ENCODE measurements around the gene ATG16L1.

DNA sequence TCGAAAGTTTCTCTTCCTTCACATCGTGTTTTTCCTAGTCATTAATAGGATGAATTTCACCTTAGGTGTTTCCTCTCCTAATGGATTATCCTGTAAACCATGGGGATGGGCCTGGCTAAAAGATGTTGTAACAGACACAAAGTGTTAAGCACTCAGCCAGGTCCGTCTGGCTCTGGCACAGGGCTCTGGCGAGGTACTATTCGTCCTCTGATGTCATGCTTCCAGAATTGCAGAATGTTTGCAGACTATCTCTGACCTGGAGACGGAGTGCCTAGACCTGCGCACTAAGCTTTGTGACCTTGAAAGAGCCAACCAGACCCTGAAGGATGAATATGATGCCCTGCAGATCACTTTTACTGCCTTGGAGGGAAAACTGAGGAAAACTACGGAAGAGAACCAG is 13.2 kb downstream of the ATG16L1 start:
- TF ChIP-seq POLR2A (IDR thresholded peaks at IDR 0.05; ENCODE audit: low read depth, low read length) (no peak), MYC (IDR thresholded peaks at IDR 0.05; ENCODE audit: low read depth, low read length) (no peak), POLR2AphosphoS5 (IDR thresholded peaks at IDR 0.05; ENCODE audit: insufficient read depth, low read depth, low read length) (no peak), EZH2 (IDR thresholded peaks at IDR 0.05; ENCODE audit: borderline replicate concordance, low read depth, low read length, severe bottlenecking) (no peak), GATA2 (IDR thresholded peaks at IDR 0.05; ENCODE audit: insufficient read depth, insufficient read length, low read depth, low read length) (no peak), JUN (IDR thresholded peaks at IDR 0.05; ENCODE audit: borderline replicate concordance, insufficient read depth, insufficient read length, low read depth) (no peak), FOS (IDR thresholded peaks at IDR 0.05; ENCODE audit: borderline replicate concordance, insufficient read depth, low read length) (no peak)
- TF ChIP-seq, protein P1, sequence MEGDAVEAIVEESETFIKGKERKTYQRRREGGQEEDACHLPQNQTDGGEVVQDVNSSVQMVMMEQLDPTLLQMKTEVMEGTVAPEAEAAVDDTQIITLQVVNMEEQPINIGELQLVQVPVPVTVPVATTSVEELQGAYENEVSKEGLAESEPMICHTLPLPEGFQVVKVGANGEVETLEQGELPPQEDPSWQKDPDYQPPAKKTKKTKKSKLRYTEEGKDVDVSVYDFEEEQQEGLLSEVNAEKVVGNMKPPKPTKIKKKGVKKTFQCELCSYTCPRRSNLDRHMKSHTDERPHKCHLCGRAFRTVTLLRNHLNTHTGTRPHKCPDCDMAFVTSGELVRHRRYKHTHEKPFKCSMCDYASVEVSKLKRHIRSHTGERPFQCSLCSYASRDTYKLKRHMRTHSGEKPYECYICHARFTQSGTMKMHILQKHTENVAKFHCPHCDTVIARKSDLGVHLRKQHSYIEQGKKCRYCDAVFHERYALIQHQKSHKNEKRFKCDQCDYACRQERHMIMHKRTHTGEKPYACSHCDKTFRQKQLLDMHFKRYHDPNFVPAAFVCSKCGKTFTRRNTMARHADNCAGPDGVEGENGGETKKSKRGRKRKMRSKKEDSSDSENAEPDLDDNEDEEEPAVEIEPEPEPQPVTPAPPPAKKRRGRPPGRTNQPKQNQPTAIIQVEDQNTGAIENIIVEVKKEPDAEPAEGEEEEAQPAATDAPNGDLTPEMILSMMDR (IDR thresholded peaks at IDR 0.05; ENCODE audit: extremely low read depth in 1 of 2, insufficient read depth in 1 of 2, low read depth in 1 of 2, low read length in 2 of 2), result no peak
- TF ChIP-seq, protein P2, sequence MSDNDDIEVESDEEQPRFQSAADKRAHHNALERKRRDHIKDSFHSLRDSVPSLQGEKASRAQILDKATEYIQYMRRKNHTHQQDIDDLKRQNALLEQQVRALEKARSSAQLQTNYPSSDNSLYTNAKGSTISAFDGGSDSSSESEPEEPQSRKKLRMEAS (IDR thresholded peaks at IDR 0.05; ENCODE audit: insufficient read depth, insufficient read length), result no peak
